ENCODE results near the gene FAM25G. TPM values are rescaled to one million over a fixed set of nuclear protein-coding genes. Genes with fewer than 3 reads are reported as not detected.
A peak's percentile ranks its signal among the peaks of the same experiment; 100 is the strongest.
"Not testable (repeated sequence)": the region's sequence is repeated elsewhere in the genome, so short reads cannot be mapped to it uniquely, and the experiment has no call there.

The FAM25G gene
- total RNA-seq, 4 donors from 2014 or later = 10.0 to 30.8 TPM; not detected in 2

- no CpG with 5 or more reads among the region's 37 CpGs for WGBS, 2 donors
- intact Hi-C loops (cut with DNase I); DNase-seq; H3K36me3 ChIP-seq; H3K9me3 ChIP-seq; H3K27me3 ChIP-seq: not testable (repeated sequence)
- H3K4me3 ChIP-seq = peak overlapping the region in 3 of 4 donors; percentile 15 to 53 (median 30)
- H3K27ac ChIP-seq = peak overlapping the region in 1 of 4 donors; percentile 34
- peaks cover 0 to 11% (median 0%) of the 10 kb centered on the region in 3 donors for H3K4me1 ChIP-seq
- peak in 2 of 6 experiments; percentile 10 to 28 for TF ChIP-seq CTCF (IDR thresholded peaks at IDR 0.05)
Measured at GRCh38 chr10:47461261-47461687, 30.2 kb downstream of the FAM25G start.

- no peak overlapping the region for H3K27ac ChIP-seq
Measured at GRCh38 chr10:47458466-47459154, 32.9 kb downstream of the FAM25G start.

GRCh38 chr10:47457826-47458225 lies 33.7 kb downstream of the FAM25G start:
- peaks cover 0 to 6% (median 0%) of the 10 kb centered on the region in 3 donors for H3K4me1 ChIP-seq
- TF ChIP-seq CTCF (IDR thresholded peaks at IDR 0.05) (no peak), POLR2A (IDR thresholded peaks at IDR 0.05) (no peak)
- no peak for DNase-seq
- H3K4me3 ChIP-seq = no peak overlapping the region
- no peaks in the 10 kb centered on the region for H3K27me3 ChIP-seq
- no peaks in the 10 kb centered on the region for H3K9me3 ChIP-seq
- H3K36me3 ChIP-seq = no peaks in the 10 kb centered on the region
- intact Hi-C loops (cut with DNase I) = no loop called here
- H3K27ac ChIP-seq = no peak overlapping the region
- WGBS, 2 donors = 77% methylated on average over 1 of the region's 1 CpG; no CpG with 5 or more reads in 1 of the 2 donors

More at GRCh38 chr10:47458466-47459154, 32.9 kb downstream of the FAM25G start:
- intact Hi-C loops (cut with DNase I) = no loop called here
- no peak for TF ChIP-seq POLR2A (IDR thresholded peaks at IDR 0.05)
- TF ChIP-seq CTCF (IDR thresholded peaks at IDR 0.05) = no peak
- no peak overlapping the region for H3K4me3 ChIP-seq
- H3K9me3 ChIP-seq = no peaks in the 10 kb centered on the region
- H3K36me3 ChIP-seq = no peaks in the 10 kb centered on the region
- no peak for DNase-seq
- H3K27me3 ChIP-seq = no peaks in the 10 kb centered on the region
- H3K4me1 ChIP-seq = peaks cover 0 to 6% (median 0%) of the 10 kb centered on the region in 3 donors
- 60 to 84% methylated on average over 2 to 4 of the region's 4 CpGs for WGBS, 2 donors

- Histone ChIP-seq H3K27me3 (no peaks in the 10 kb centered on the region), H3K36me3 (no peaks in the 10 kb centered on the region), H3K9me3 (no peaks in the 10 kb centered on the region), H3K27ac (no peak overlapping the region), H3K4me1 (peaks cover 0 to 6% (median 0%) of the 10 kb centered on the region in 3 donors), H3K4me3 (no peak overlapping the region)
- no peak for TF ChIP-seq POLR2A (IDR thresholded peaks at IDR 0.05)
- TF ChIP-seq CTCF (IDR thresholded peaks at IDR 0.05) = no peak
- WGBS, 2 donors = 100% methylated on average over 1 of the region's 1 CpG
- DNase-seq = no peak
- intact Hi-C loops (cut with DNase I) = no loop called here
Measured at GRCh38 chr10:47457528-47457820, 34.0 kb downstream of the FAM25G start.

GRCh38 chr10:47456794-47457527 lies 34.5 kb downstream of the FAM25G start:
- TF ChIP-seq CTCF (IDR thresholded peaks at IDR 0.05) (no peak), POLR2A (IDR thresholded peaks at IDR 0.05) (no peak)
- Histone ChIP-seq H3K9me3 (no peaks in the 10 kb centered on the region), H3K4me3 (no peak overlapping the region), H3K4me1 (peaks cover 0 to 6% (median 0%) of the 10 kb centered on the region in 3 donors), H3K36me3 (no peaks in the 10 kb centered on the region), H3K27ac (no peak overlapping the region), H3K27me3 (no peaks in the 10 kb centered on the region)
- WGBS, 2 donors = 94 to 97% methylated on average over 3 to 4 of the region's 6 CpGs
- intact Hi-C loops (cut with DNase I) = no loop called here
- no peak for DNase-seq
